Stimulated activated naive CD8-positive, alpha-beta T cell treated with anti-CD3 and anti-CD28 coated beads, Interleukin-15, Interleukin-2, amounts not matched to agents 100 ng/mL and 50 ng/mL, for 24 hours (primary cell): Measurements from ENCODE around the gene GAS6.
"Not testable (repeated sequence)": the region's sequence is repeated elsewhere in the genome, so short reads cannot be mapped to it uniquely, and the experiment has no call there.

Source experiments
- H3K27ac Mint-ChIP-seq: one replicate; pipeline ENCODE4 v1.8.0; 2021; ENCODE audit warnings: mild to moderate bottlenecking, mixed read lengths
- H3K27me3 Mint-ChIP-seq: one replicate; pipeline ENCODE4 v1.8.0; 2021; ENCODE audit warnings: mixed read lengths
- H3K36me3 Mint-ChIP-seq: one replicate; pipeline ENCODE4 v1.8.0; 2021; ENCODE audit warnings: low read depth, mixed read lengths
- H3K4me1 Mint-ChIP-seq: one replicate; pipeline ENCODE4 v1.8.0; 2021; ENCODE audit warnings: low read depth, mixed read lengths
- H3K4me3 Mint-ChIP-seq: one replicate; pipeline ENCODE4 v1.8.0; 2021; ENCODE audit warnings: mild to moderate bottlenecking, mixed read lengths
- H3K9me3 Mint-ChIP-seq: one replicate; pipeline ENCODE4 v1.8.0; 2021; ENCODE audit warnings: mixed read lengths

GAS6 gene

DNA sequence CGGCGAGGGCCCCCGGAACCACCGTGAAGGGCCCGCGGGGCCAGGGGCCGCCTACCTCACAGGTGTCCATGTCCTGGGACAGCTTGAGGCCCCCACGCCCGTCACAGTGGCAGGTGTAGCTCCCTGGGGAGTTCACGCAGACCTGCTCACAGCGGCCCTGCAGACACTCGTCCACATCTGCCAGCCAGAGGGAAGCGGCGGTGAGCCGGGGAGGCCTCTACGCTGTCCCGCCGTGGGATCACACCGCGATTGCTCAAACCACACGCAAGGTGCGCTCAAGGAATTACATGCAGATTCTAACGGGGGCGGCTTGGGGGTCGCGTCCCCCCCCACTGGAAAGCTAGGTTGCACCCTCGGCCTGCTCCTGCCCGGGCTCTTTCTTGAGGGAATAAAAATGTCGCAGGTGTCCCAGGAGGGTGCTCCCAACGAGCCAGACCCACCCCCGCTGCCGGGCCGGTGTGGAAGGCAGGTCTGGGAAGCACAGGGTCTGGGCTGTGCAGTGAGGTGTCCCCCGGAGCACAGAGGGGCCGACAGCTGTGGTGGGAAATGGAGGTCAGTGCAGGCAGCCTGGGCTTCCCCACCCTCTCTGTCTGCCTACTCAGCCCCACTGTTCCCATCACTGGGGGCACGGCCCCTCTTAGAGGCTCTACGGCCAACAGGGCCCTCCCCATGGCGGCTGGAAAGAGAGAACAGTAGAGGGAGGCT is 29.2 kb downstream of the GAS6 start:
- Mint-ChIP-seq H3K27ac (no peak overlapping the region), H3K27me3 (no peaks in the 10 kb centered on the region), H3K4me3 (no peak overlapping the region), H3K36me3 (no peaks in the 10 kb centered on the region), H3K9me3 (no peaks in the 10 kb centered on the region), H3K4me1 (no peaks in the 10 kb centered on the region)

DNA sequence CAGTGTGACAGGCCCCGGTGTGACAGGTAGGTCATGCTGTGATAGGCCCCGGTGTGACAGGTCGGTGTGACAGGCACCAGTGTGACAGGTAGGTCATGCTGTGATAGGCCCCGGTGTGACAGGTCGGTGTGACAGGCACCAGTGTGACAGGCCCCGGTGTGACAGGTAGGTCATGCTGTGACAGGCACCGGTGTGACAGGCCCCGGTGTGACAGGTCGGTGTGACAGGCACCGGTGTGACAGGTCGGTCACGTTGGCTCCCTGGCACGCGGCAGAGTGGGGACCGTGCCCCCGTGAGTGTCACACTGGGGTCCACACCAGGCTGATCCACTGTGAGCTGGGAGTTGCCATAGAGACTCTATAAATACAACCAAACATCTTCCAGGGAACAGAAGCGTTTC is 29.9 kb downstream of the GAS6 start:
- H3K36me3 Mint-ChIP-seq, H3K27ac Mint-ChIP-seq, H3K4me1 Mint-ChIP-seq: not testable (repeated sequence)

DNA sequence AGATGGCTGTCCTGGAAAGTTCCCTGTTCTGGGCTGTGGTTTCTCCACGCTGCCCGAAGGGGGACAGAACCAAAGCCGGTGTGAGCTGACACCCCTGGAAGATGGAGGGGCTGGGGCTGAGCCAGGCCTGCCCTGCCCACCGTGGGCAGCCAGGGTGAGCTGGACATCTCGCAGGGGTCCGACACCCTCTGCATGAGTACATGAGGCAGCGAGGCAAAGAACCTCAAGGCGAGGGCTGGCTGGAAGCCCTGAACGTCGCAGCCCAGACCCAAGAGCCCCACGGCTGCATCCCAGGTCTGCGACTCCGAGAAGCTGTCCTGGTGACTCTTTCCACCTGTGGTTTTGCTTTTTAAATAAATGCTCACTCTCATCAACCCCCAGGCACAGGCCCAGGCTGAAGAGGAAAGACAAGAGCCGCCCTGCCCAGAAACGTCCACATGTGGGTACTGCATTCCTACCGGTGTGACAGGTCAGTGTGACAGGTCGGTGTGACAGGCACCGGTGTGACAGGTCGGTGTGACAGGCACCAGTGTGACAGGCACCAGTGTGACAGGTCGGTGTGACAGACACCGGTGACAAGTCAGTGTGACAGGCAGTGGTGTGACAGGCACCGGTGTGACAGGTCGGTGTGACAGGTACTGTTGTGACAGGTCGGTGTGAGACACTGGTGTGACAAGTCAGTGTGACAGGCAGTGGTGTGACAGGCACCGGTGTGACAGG is 30.6 kb downstream of the GAS6 start:
- Mint-ChIP-seq H3K36me3 (no peaks in the 10 kb centered on the region), H3K9me3 (no peaks in the 10 kb centered on the region)

More for the DNA sequence above, 29.9 kb downstream of the GAS6 start:
- H3K4me3 Mint-ChIP-seq, H3K9me3 Mint-ChIP-seq, H3K27me3 Mint-ChIP-seq: not testable (repeated sequence)

DNA sequence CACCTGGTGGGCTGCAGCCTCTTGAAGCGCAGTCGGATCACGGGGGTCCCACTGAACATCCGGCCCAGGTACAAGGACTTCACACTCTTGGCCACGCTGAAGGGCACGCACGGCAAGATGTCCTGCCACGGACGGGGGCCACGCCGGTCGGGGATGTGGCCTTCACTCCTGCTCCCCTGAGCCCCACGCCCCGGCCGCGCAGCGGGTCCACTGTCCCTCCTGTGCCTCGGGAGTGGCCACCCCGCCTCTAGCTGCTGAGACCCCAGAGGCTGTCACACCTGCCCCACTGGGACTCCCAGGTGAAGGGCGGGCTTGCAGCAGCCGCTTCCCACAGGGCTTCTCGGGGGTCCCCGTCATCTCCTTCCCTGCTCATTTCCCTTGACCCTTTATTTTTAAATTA is 31.2 kb downstream of the GAS6 start:
- H3K4me3 Mint-ChIP-seq, result no peak overlapping the region

More for the DNA sequence above, 30.6 kb downstream of the GAS6 start:
- no peak overlapping the region for H3K4me3 Mint-ChIP-seq
- H3K27ac Mint-ChIP-seq, result no peak overlapping the region
- H3K4me1 Mint-ChIP-seq, result no peaks in the 10 kb centered on the region
- no peaks in the 10 kb centered on the region for H3K27me3 Mint-ChIP-seq

DNA sequence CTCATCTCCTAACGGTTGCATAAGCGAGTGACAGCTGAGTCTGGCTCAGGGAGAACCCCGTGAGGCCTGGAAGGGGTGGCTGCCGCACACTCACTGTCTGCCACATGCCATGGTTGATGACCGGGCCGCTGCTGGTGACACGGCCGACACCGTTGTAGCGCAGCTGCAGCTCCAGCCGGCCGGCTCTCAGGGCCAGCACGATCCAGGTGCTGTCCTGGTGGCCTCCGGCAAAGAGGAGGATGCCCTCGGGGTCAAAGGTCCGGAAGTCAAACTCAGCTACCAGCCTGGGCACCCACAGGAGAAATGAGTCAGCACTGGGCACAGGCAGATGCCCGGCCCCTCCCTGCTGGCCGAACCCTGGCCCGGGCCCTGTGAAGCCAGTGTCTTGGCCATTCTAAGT is 31.7 kb downstream of the GAS6 start:
- Mint-ChIP-seq H3K36me3 (peaks cover 6% of the 10 kb centered on the region), H3K9me3 (no peaks in the 10 kb centered on the region), H3K27ac (no peak overlapping the region), H3K4me1 (no peaks in the 10 kb centered on the region), H3K27me3 (no peaks in the 10 kb centered on the region), H3K4me3 (no peak overlapping the region)

More for the DNA sequence above, 31.2 kb downstream of the GAS6 start:
- H3K9me3 Mint-ChIP-seq, result no peaks in the 10 kb centered on the region
- H3K36me3 Mint-ChIP-seq, result peaks cover 2% of the 10 kb centered on the region
- no peaks in the 10 kb centered on the region for H3K27me3 Mint-ChIP-seq
- H3K27ac Mint-ChIP-seq, result no peak overlapping the region
- H3K4me1 Mint-ChIP-seq, result no peaks in the 10 kb centered on the region

DNA sequence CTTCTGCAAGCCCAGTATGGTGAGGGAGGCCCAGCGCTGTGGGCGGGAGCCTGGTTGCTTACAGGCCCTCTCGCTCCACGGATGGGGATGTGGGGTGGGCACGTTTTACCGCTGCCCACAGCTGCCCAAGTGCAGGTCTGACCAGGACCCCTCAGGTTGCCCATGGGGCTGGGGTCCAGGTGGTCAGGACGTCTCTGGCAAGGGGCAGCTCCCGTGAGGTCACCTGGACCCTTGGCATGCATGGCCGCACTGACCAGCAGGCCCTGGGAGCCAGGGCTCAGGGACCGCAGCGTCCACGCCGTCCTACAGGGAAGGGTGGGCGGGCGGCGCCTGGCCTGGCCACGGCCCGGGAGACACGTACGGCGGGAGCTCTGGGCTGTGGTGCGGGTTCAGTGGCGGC is 32.8 kb downstream of the GAS6 start:
- no peak overlapping the region for H3K4me3 Mint-ChIP-seq
- no peaks in the 10 kb centered on the region for H3K27me3 Mint-ChIP-seq
- no peak overlapping the region for H3K27ac Mint-ChIP-seq
- no peaks in the 10 kb centered on the region for H3K4me1 Mint-ChIP-seq
- H3K36me3 Mint-ChIP-seq, result peaks cover 8% of the 10 kb centered on the region
- H3K9me3 Mint-ChIP-seq, result no peaks in the 10 kb centered on the region

DNA sequence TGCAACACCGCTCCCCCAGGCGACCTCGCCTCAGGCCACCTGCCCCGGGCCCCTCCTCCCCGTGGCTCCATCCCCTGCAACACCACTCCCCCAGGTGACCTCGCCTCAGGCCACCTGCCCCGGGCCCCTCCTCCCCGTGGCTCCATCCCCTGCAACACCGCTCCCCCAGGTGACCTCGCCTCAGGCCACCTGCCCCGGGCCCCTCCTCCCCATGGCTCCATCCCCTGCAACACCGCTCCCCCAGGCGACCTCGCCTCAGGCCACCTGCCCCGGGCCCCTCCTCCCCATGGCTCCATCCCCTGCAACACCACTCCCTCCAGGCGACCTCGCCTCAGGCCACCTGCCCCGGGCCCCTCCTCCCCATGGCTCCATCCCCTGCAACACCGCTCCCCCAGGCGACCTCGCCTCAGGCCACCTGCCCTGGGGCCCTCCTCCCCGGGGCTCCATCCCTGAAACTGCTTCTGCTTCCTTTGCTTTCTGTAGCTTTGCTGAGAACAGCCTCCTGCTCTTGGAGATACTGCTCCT is 33.4 kb downstream of the GAS6 start:
- H3K36me3 Mint-ChIP-seq, H3K27me3 Mint-ChIP-seq, H3K4me3 Mint-ChIP-seq, H3K27ac Mint-ChIP-seq, H3K9me3 Mint-ChIP-seq, H3K4me1 Mint-ChIP-seq: not testable (repeated sequence)

DNA sequence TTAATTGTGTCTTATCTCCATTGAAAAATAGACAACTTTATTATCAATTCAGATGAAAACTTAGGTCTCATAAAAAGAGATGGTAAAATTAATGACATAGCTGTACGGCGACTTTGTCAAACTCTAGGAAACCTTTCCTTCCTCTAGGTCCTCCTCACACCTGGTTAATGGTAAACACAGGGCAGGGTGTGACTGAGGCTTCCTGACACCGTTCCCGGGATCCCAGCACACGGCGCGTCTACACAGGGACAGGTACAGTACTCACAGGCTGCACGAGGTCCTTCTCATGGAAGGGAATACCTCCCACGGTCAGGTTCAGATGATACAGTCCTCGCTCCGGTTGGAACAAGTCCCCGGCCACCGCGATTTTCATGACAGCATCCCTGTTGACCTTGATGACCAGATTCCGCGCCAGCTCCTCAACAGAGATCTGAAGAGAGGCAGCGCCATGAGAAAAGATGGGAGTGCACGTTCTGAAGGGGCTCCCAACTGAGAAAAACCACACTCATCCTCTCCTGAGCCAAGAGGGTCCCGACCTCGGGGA is 35.5 kb downstream of the GAS6 start:
- Mint-ChIP-seq H3K27ac (no peak overlapping the region), H3K4me1 (no peaks in the 10 kb centered on the region), H3K9me3 (no peaks in the 10 kb centered on the region)

DNA sequence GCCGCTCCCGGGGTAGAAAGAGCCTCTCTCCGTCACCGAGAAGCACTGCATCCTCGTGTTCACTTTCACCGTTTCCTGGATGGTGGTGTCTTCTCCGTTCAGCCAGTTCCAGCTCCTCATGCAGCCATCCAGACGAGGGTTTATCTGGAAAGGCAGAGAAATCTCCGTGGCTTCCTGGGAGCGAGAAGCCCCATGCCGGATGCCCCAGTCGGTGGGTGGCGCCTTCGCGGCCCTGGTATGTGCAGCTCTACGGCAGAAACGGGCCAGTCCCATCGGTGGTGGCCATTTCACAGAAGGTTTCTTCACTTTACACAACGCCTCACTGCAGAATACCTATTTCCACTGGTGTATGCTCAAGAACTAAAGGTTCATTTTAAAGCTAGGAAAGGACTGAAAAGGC is 36.9 kb downstream of the GAS6 start:
- Mint-ChIP-seq H3K4me1 (no peaks in the 10 kb centered on the region), H3K27me3 (no peaks in the 10 kb centered on the region), H3K4me3 (no peak overlapping the region), H3K27ac (no peak overlapping the region), H3K36me3 (peaks cover 8% of the 10 kb centered on the region), H3K9me3 (no peaks in the 10 kb centered on the region)

More for the DNA sequence above, 35.5 kb downstream of the GAS6 start:
- H3K27me3 Mint-ChIP-seq, result no peaks in the 10 kb centered on the region
- H3K4me3 Mint-ChIP-seq, result no peak overlapping the region
- peaks cover 8% of the 10 kb centered on the region for H3K36me3 Mint-ChIP-seq

DNA sequence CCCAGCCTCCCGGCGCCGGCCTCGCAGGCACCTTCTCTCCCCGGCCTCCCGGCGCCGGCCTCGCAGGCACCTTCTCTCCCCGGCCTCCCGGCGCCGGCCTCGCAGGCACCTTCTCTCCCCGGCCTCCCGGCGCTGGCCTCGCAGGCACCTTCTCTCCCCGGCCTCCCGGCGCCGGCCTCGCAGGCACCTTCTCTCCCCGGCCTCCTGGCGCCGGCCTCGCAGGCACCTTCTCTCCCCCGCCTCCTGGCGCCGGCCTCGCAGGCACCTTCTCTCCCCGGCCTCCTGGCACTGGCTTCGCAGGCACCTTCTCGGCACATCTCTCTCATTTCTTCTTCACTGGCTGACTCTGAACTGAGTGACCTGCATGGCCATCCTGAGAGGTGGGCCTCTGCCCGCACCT is 37.4 kb downstream of the GAS6 start:
- not testable (repeated sequence) for H3K9me3 Mint-ChIP-seq, H3K4me1 Mint-ChIP-seq, H3K27ac Mint-ChIP-seq, H3K36me3 Mint-ChIP-seq, H3K4me3 Mint-ChIP-seq, H3K27me3 Mint-ChIP-seq

DNA sequence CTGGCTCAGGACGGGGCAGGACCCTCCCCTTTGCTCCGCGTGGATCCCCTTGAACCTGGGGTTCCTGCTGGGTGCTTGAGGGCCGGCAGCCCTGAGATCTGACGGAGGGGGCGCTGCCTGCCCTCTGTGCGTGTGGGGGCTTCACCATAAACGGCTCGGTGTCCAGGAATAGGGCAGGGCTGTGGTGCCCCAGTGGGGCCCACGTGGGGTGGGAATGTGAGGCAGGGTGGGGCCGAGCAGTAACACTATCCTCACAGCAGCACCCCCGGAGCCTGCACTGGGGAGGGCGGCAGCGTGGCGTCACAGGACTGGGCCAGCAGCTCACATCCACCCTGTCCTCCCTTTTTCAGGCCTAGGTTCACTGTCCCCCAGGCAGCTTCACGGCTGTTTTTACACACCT is 38.0 kb downstream of the GAS6 start:
- Mint-ChIP-seq H3K27me3 (no peaks in the 10 kb centered on the region), H3K27ac (no peak overlapping the region), H3K4me1 (no peaks in the 10 kb centered on the region), H3K36me3 (peaks cover 8% of the 10 kb centered on the region), H3K4me3 (no peak overlapping the region), H3K9me3 (no peaks in the 10 kb centered on the region)

DNA sequence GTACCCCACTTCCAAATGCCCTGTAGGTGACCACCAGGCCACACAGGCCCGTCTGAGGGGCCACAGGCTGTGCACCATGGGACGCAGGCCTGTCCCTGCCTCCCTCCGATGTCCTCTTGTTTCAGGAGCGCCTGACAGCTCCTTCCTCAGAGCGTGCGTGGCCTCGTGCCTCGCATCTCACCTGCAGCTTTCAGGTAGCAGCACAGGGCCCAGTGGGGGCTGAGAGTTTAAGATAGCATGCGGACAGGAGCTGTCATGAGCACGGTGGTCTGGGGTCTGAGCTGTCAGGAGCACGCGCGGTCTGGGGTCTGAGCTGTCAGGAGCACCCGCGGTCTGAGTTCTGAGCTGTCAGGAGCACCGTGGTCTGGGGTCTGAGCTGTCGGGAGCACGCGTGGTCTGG is 40.1 kb downstream of the GAS6 start:
- Mint-ChIP-seq H3K9me3 (no peaks in the 10 kb centered on the region), H3K4me3 (no peak overlapping the region), H3K27me3 (no peaks in the 10 kb centered on the region), H3K4me1 (no peaks in the 10 kb centered on the region), H3K36me3 (peaks cover 8% of the 10 kb centered on the region), H3K27ac (no peak overlapping the region)

DNA sequence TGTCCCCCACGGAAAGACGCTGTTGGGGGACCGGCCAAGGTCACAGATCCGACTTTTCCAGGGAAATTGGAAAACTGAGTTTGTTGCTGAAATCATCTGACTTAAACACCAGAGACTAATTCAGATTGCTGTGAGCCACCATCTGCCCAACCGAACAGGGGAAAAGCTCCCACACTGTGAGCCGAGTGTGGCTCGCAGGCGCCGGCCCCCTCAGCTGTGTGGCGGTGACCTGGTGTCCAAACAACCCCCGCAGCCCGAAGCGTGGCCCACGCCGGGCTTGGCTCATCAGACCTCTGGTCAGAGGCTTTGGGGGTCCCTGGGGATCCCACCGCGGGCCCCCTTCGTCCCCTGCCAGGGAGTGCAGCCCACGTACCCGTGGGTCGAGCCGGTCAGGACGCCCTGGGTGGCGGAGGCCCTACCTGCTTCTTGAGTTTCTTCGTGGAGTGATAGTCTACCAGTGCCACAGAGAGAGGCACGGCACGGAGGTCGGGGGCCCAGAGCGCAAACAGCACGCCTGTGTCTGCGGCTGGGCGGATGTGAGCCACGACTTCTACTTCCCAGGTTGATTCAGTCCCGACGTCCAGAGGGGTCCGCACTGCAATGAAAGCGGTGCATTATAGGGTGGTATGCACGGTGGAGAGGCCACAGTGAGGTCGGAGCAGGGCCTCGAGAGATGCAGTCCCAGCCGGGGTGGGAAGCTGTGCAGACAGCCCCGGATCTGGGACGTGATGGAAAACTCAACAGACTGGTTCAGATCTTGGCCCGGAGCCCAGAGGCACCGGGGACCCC is 40.7 kb downstream of the GAS6 start:
- Mint-ChIP-seq H3K9me3 (no peaks in the 10 kb centered on the region), H3K4me1 (no peaks in the 10 kb centered on the region), H3K36me3 (peaks cover 8% of the 10 kb centered on the region), H3K4me3 (no peak overlapping the region), H3K27me3 (no peaks in the 10 kb centered on the region), H3K27ac (no peak overlapping the region)

DNA sequence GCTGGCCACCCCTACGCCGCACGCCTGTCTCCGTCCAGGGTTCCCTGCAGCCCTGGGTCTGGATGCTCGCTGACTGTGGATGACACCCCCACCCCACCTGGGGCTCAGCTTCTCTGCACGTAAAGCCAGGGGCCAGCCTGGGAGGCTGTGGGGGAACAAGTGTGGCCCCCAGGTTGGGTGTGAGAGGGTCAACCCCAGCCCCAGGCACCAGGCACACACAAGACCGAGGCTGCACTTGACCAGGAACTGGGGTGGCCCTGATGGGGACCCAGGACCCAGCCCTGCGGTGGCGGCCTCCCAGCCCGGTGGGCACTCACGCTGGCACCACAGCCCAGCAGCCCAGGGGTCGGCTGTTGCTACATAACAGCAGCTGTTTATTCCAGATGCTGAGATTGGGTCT is 41.6 kb downstream of the GAS6 start:
- no peaks in the 10 kb centered on the region for H3K9me3 Mint-ChIP-seq
- H3K4me3 Mint-ChIP-seq, result no peak overlapping the region
- H3K27me3 Mint-ChIP-seq, result no peaks in the 10 kb centered on the region
- H3K36me3 Mint-ChIP-seq, result peaks cover 2% of the 10 kb centered on the region
- peaks cover 4% of the 10 kb centered on the region for H3K4me1 Mint-ChIP-seq
- H3K27ac Mint-ChIP-seq, result no peak overlapping the region

DNA sequence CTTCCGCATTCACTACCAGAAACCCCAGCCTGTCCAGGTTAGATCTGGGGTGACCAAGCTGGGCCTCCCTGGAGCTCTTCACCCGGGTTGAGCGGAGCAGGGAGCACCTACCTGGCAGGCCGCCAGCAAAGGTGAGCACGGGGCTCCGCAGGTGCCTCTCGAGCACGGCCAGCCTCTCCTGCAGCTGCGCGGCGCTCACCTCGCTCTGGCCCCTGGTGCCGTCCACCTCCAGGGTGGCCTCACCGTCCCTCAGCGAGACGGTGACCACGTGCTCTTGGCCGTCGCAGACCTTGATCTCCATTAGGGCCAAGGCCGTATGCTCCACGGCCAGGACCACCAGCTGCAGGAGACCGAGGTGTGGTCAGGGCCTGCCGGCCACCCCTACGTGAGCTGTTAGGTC is 42.0 kb downstream of the GAS6 start:
- Mint-ChIP-seq H3K4me3 (no peak overlapping the region), H3K27ac (no peak overlapping the region), H3K36me3 (peaks cover 2% of the 10 kb centered on the region), H3K27me3 (no peaks in the 10 kb centered on the region), H3K9me3 (no peaks in the 10 kb centered on the region), H3K4me1 (peaks cover 5% of the 10 kb centered on the region)
